OCI-LY7 (cell line): ENCODE results near the gene SOX8. TPM values are rescaled to one million over a fixed set of nuclear protein-coding genes. Genes with fewer than 3 reads are reported as not detected.

Experiments
- BruUV-seq: library from RNA; stranded (reverse); fragments of 400-500 nt; replicated peaks from 2 replicates; lab custom pipeline; 2021; lab: Mats Ljungman, UMichigan
- CTCF ChIA-PET: fragments of 300-600 bp; sonication (Branson Sonifier 250); formaldehyde crosslinking; loops from one replicate; lab custom pipeline; 2022; ENCODE audit warnings: antibody characterized with exemption; ENCODE audit not compliant: unreplicated experiment; lab: Charles Lee
- POLR2A ChIA-PET: fragments of 300-600 bp; sonication (Branson Sonifier 250); formaldehyde crosslinking; loops from one replicate; lab custom pipeline; 2022; ENCODE audit warnings: antibody characterized with exemption; lab: Charles Lee
- DNase-seq: peaks from one replicate; pipeline ENCODE4 v3.0.0-alpha.2; 2015; ENCODE audit warnings: low spot score
- H2AFZ ChIP-seq: fragments of 200-600 bp; sonication (generic), shearing (Covaris generic); 2 replicates; pipeline ENCODE4 v1.6.1; 2014; ENCODE audit warnings: mild to moderate bottlenecking, antibody characterized with exemption, low read length, moderate library complexity
- H3K27ac ChIP-seq: fragments of 200-600 bp; sonication (generic); 2 replicates; pipeline ENCODE4 v1.5.1; 2014; ENCODE audit warnings: mixed run types, low read depth, mild to moderate bottlenecking, moderate library complexity, low read length, inconsistent platforms; ENCODE audit not compliant: poor library complexity, severe bottlenecking
- H3K36me3 ChIP-seq: fragments of 200-600 bp; sonication (generic); 2 replicates; pipeline ENCODE4 v1.6.1; 2014; ENCODE audit warnings: mild to moderate bottlenecking, antibody characterized with exemption, low read length, moderate library complexity, mixed read lengths; ENCODE audit not compliant: insufficient read depth
- H3K4me1 ChIP-seq: fragments of 200-600 bp; sonication (generic); 2 replicates; pipeline ENCODE4 v1.5.1; 2014; ENCODE audit warnings: mild to moderate bottlenecking, low read length; ENCODE audit not compliant: insufficient read depth, poor library complexity, severe bottlenecking
- H3K4me2 ChIP-seq: fragments of 200-600 bp; sonication (generic); 2 replicates; pipeline ENCODE4 v1.6.1; 2014; ENCODE audit warnings: mild to moderate bottlenecking, low read length
- H3K4me3 ChIP-seq: fragments of 200-600 bp; sonication (generic); 2 replicates; pipeline ENCODE4 v1.5.1; 2014; ENCODE audit warnings: mild to moderate bottlenecking, low read depth, low read length; ENCODE audit not compliant: poor library complexity, severe bottlenecking
- H3K79me2 ChIP-seq: fragments of 200-600 bp; sonication (generic); 2 replicates; pipeline ENCODE4 v1.6.1; 2016; ENCODE audit warnings: low read depth, mild to moderate bottlenecking, low read length, moderate library complexity, mixed read lengths; ENCODE audit not compliant: insufficient read depth
- H3K9me2 ChIP-seq: fragments of 200-600 bp; sonication (generic); 2 replicates; pipeline ENCODE4 v1.6.1; 2016; ENCODE audit warnings: mild to moderate bottlenecking, low read length, mixed read lengths; ENCODE audit not compliant: insufficient read depth
- H3K9me3 ChIP-seq: fragments of 200-600 bp; sonication (generic); 2 replicates; pipeline ENCODE4 v1.6.1; 2014; ENCODE audit warnings: mild to moderate bottlenecking, mixed run types, low read length, mixed read lengths
- H4K20me1 ChIP-seq: fragments of 200-600 bp; sonication (generic); 2 replicates; pipeline ENCODE4 v1.6.1; 2014; ENCODE audit warnings: mild to moderate bottlenecking, antibody characterized with exemption, low read length, moderate library complexity, mixed read lengths; ENCODE audit not compliant: insufficient read depth
- CTCF ChIP-seq: fragments of 200-600 bp; sonication (generic); conservative IDR thresholded peaks from 2 replicates; pipeline ENCODE4 v1.5.1; 2014; ENCODE audit warnings: mild to moderate bottlenecking, antibody characterized with exemption, low read length, moderate library complexity, mixed read lengths
- EZH2phosphoT487 ChIP-seq: fragments of 200-600 bp; sonication (generic); IDR thresholded peaks from 2 replicates; pipeline ENCODE4 v1.6.1; 2018; ENCODE audit warnings: low read depth, borderline replicate concordance, mild to moderate bottlenecking, mixed run types, antibody characterized with exemption, low read length, moderate library complexity, mixed read lengths
- intact Hi-C: fragments of 100-400 bp; cut with micrococcal nuclease; formaldehyde crosslinking; loops from one replicate; pipeline ENCODE4 v1.10.0; 2022; ENCODE audit not compliant: unreplicated experiment
- total RNA-seq, 2 experiments: library from RNA; depleted of rRNA in 1 of 2; stranded (reverse); fragments of >200 nt in 1 of 2; shearing (Covaris generic) in 1 of 2; gene quantifications; 2 replicates each; pipeline ENCODE4 v1.2.3, GENCODE V29; 2014 to 2022

The SOX8 gene
- total RNA-seq, 2 experiments from 2014 or later = 0.85 to 2.4 TPM

DNA sequence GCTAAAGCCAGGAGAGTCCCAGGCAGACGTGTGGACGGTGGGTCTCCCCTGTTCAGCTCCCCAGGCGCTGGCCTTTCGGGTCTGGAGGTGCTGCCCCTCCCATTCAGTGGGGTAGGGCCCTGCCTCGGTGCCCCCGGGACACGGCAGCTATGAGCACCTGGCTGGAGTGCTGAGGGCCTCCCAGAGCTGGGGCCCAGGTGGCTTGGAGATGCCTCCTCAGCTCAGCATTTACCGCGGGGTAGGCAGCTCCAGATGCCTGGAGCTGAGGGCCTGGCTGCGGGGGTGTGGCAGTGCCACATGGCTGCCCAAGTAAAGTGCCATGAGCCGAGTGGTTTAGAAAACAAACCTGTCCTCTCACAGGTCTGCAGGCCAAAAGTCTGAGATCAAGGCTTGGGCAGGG lies 19.5 kb downstream of the SOX8 start:
- intact Hi-C loops = no loop called here
- H2AFZ ChIP-seq = no peak overlapping the region
- DNase-seq = no peak
- H3K36me3 ChIP-seq = no peaks in the 10 kb centered on the region
- no peaks in the 10 kb centered on the region for H3K9me3 ChIP-seq
- no peak for TF ChIP-seq CTCF
- no peak for TF ChIP-seq EZH2phosphoT487
- ChIA-PET CTCF (no interaction called here), POLR2A (no interaction called here)
- no TSS peak for BruUV-seq
- H4K20me1 ChIP-seq = no peaks in the 10 kb centered on the region
- H3K4me2 ChIP-seq = no peak overlapping the region
- no peaks in the 10 kb centered on the region for H3K9me2 ChIP-seq
- no peaks in the 10 kb centered on the region for H3K79me2 ChIP-seq
- no peaks in the 10 kb centered on the region for H3K4me1 ChIP-seq
- H3K27ac ChIP-seq = no peak overlapping the region
- no peak overlapping the region for H3K4me3 ChIP-seq

DNA sequence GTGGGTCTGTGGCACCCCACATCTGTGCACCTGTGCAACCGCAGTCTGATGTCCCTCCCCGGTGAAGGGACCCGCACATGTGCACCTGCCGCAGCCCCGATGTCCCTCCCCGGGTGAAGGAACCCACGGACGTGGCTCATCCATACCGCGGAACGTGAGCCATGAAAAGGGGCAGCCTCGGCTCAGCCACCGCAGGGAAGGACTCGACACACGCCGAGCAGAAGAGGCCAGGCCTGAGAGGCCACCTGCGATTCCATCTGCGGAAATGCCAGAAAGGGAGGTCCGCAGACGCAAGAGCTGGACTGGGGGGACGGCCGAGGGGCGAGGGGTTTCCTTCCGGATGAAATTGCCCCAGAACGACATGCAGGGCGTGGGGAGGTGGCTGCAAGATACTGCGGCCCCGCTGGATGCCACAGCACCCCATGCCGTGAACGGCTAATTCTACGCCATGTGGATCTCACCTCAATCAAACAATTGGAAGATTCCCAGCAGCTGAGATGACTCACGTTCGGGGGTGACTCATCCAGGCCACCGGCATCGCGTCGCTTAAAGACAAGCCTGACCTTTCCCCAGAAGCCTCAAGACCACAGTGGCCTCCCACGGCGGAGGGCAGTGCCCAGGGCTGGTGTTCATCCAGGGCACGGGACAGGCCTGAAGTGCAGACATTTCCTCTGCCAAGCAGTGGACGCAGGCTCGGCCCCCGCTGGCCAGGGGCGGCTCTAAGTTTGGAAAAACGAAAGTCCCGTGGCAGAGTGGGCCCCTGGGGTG lies 21.0 kb downstream of the SOX8 start:
- no peaks in the 10 kb centered on the region for H3K4me1 ChIP-seq
- no peak overlapping the region for H2AFZ ChIP-seq
- no peak overlapping the region for H3K27ac ChIP-seq
- BruUV-seq = no TSS peak
- no peak overlapping the region for H3K4me3 ChIP-seq
- ChIA-PET POLR2A (no interaction called here), CTCF (no interaction called here)
- intact Hi-C loops = no loop called here
- H3K36me3 ChIP-seq = no peaks in the 10 kb centered on the region
- DNase-seq = no peak
- TF ChIP-seq EZH2phosphoT487 (no peak), CTCF (no peak)
- H3K4me2 ChIP-seq = no peak overlapping the region
- no peaks in the 10 kb centered on the region for H4K20me1 ChIP-seq
- no peaks in the 10 kb centered on the region for H3K9me3 ChIP-seq
- H3K9me2 ChIP-seq = no peaks in the 10 kb centered on the region
- H3K79me2 ChIP-seq = no peaks in the 10 kb centered on the region
